Chondrocyte (in vitro differentiated cells): ENCODE results near the gene PIMREG. TPM values are rescaled to one million over a fixed set of nuclear protein-coding genes. Genes with fewer than 3 reads are reported as not detected.
A peak's percentile ranks its signal among the peaks of the same experiment; 100 is the strongest.

ENCODE experiments used
- DNase-seq: peaks from one replicate; pipeline ENCODE4 v3.0.0; 2021; ENCODE audit warnings: mixed read lengths, low spot score
- H3K27ac Mint-ChIP-seq: one replicate; pipeline ENCODE4 v1.8.0; 2021; ENCODE audit warnings: mild to moderate bottlenecking, moderate library complexity, mixed read lengths; ENCODE audit not compliant: unreplicated experiment
- H3K27me3 Mint-ChIP-seq: 2 replicates; pipeline ENCODE4 v1.8.0; 2021; ENCODE audit warnings: low read depth, mixed read lengths
- H3K36me3 Mint-ChIP-seq: 2 replicates; pipeline ENCODE4 v1.8.0; 2021; ENCODE audit warnings: low read depth, mixed read lengths
- H3K4me1 Mint-ChIP-seq: 2 replicates; pipeline ENCODE4 v1.8.0; 2021; ENCODE audit warnings: low read depth, mild to moderate bottlenecking, mixed read lengths
- H3K4me3 Mint-ChIP-seq: one replicate; pipeline ENCODE4 v1.8.0; 2021; ENCODE audit warnings: mild to moderate bottlenecking, moderate library complexity, mixed read lengths; ENCODE audit not compliant: unreplicated experiment
- H3K9me3 Mint-ChIP-seq: 2 replicates; pipeline ENCODE4 v1.8.0; 2021; ENCODE audit warnings: low read depth, mixed read lengths
- CTCF ChIP-seq: fragments of 200-600 bp; sonication (generic); IDR thresholded peaks from 2 replicates; pipeline ENCODE4 v1.5.0; 2021; ENCODE audit warnings: antibody characterized with exemption, mild to moderate bottlenecking, moderate library complexity
- total RNA-seq: library from RNA; stranded (reverse); gene quantifications from 3 replicates; pipeline ENCODE4 v1.2.1, GENCODE V29; 2021

PIMREG gene
- total RNA-seq, 1 donor from 2014 or later: 7.0 TPM

DNA sequence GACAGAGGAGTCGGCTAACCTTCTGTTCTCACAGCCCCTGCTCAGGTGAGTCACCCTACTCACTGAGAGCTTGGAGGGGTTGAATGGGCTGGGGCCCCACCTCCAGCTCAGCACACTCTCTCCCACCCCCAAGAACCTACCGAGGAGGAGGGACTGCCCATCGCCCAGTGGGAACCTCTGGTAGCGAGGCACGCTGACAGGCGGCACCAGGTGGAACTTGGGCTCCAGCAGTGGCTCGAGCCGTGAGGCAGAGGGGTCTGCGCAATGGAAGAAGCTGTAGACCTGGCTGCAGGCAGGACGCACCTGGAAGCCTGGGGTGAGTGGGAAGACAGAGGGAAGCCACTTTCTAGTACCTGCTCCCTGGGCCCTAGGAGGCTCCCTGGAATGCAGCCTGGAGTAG lies 28.3 kb downstream of the PIMREG start:
- Mint-ChIP-seq H3K27me3 (no peaks in the 10 kb centered on the region), H3K27ac (no peak overlapping the region), H3K9me3 (peaks cover 4% of the 10 kb centered on the region), H3K4me1 (peaks cover 13% of the 10 kb centered on the region), H3K36me3 (peaks cover 9% of the 10 kb centered on the region), H3K4me3 (no peak overlapping the region)
- no peak for TF ChIP-seq CTCF
- DNase-seq: no peak

DNA sequence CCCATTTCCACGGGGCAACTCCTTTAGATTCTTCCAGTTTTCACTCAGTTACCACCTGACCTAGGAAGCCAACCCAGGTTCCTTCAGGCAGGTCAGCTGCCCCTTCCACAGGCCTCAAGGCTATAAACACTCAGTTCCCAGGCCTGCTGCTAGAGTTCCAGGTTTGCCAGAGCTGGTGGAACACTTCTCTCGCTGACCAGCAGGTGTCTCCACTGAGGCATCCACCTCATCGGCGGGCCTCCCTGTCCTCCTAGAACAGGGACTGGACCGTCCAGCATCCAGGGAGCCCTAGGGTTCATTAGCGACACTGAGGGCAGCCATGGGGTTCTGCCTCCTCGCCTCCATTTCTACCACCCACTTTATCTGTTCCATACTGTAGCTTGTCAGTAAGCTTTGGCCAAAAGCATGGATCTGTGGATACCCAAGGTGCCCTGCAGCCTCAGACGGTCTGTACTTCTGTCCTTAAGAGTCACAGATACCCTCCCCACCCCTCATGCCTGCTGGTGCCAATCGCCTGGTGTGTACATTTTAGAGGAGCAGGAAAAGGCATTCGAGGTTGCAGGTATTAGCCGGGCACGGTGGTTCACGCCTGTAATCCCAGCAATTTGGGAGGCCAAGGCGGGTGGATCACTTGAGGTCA lies 29.0 kb downstream of the PIMREG start:
- Mint-ChIP-seq H3K4me1 (peaks cover 13% of the 10 kb centered on the region), H3K9me3 (no peaks in the 10 kb centered on the region), H3K27me3 (no peaks in the 10 kb centered on the region), H3K4me3 (no peak overlapping the region), H3K36me3 (peaks cover 7% of the 10 kb centered on the region), H3K27ac (peak overlapping the region; percentile 61)
- peak; percentile 97 for TF ChIP-seq CTCF
- DNase-seq: no peak

DNA sequence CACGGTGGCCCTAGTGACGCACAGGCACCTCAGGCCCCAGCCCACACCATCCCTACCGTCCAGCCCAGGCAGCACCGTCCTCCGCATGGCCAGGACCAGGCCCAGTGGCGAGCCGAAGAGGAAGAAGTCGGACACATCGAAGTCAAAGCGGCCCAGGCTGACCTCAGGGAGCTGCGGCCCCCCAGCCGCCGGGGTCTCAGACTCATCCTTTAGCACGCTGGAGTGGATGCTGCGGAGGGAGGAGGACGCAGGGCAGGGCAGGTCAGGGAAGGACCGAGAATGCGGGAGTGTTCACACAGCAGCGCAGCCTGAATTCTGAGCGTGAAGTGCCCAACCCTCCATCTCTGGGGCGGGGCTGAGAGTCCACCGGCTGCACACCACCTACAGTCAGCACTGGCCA lies 30.1 kb downstream of the PIMREG start:
- H3K27ac Mint-ChIP-seq: no peak overlapping the region
- H3K4me1 Mint-ChIP-seq: peaks cover 13% of the 10 kb centered on the region
- no peak overlapping the region for H3K4me3 Mint-ChIP-seq
- no peaks in the 10 kb centered on the region for H3K27me3 Mint-ChIP-seq
- H3K36me3 Mint-ChIP-seq: peaks cover 3% of the 10 kb centered on the region
- H3K9me3 Mint-ChIP-seq: no peaks in the 10 kb centered on the region
- no peak for TF ChIP-seq CTCF
- DNase-seq: no peak

GRCh38 chr17:6474906-6475305 lies 30.7 kb downstream of the PIMREG start:
- no peak overlapping the region for H3K27ac Mint-ChIP-seq
- TF ChIP-seq CTCF: no peak
- no peak overlapping the region for H3K4me3 Mint-ChIP-seq
- no peaks in the 10 kb centered on the region for H3K9me3 Mint-ChIP-seq
- H3K36me3 Mint-ChIP-seq: peaks cover 3% of the 10 kb centered on the region
- no peaks in the 10 kb centered on the region for H3K27me3 Mint-ChIP-seq
- DNase-seq: no peak
- peaks cover 13% of the 10 kb centered on the region for H3K4me1 Mint-ChIP-seq

- DNase-seq: no peak
- TF ChIP-seq CTCF: no peak
- H3K36me3 Mint-ChIP-seq: no peaks in the 10 kb centered on the region
- H3K9me3 Mint-ChIP-seq: no peaks in the 10 kb centered on the region
- H3K27ac Mint-ChIP-seq: no peak overlapping the region
- H3K4me3 Mint-ChIP-seq: no peak overlapping the region
- H3K27me3 Mint-ChIP-seq: no peaks in the 10 kb centered on the region
- peaks cover 13% of the 10 kb centered on the region for H3K4me1 Mint-ChIP-seq
These were observed 31.2 kb downstream of the PIMREG start for GRCh38 chr17:6475411-6475810.
